ENCODE results near the gene CHTF8. TPM values are rescaled to one million over a fixed set of nuclear protein-coding genes. Genes with fewer than 3 reads are reported as not detected.

CHTF8 gene
- total RNA-seq, 2 donors from 2014 or later: 63.7 to 99.5 TPM

DNA sequence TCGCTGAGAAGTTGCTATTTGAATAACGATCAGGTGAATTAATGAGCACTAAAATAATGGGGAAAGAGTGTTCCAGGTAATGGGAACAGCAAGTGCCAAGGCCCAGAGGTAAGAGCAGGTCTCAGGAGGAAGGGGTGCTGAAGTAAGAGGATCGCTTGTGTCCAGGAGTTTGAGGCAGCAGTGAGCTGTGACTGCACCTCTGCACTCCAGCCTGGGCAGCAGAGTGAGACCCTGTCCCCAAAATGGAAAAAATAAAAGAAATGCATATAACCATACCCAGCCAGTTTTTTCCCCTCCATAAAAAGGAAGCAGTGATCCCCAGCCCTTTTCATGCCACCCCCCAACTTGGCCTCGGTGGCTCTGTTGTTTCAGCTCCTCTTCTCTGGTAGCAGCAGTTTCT is 43.7 kb downstream of the CHTF8 start:
- TF ChIP-seq CTCF (IDR thresholded peaks at IDR 0.05): no peak
- no peak for DNase-seq (ENCODE audit: low spot score)
- Histone ChIP-seq H3K27me3 (replicated peaks; ENCODE audit: insufficient read depth) (no peaks in the 10 kb centered on the region), H3K36me3 (no peaks in the 10 kb centered on the region), H3K4me3 (no peak overlapping the region), H3K9me3 (no peaks in the 10 kb centered on the region), H3K27ac (no peak overlapping the region), H3K4me1 (ENCODE audit: control insufficient read depth in 1 of 2, low read depth in 2 of 2) (no peaks in the 10 kb centered on the region)
- no peak for ATAC-seq (ENCODE audit: insufficient number of reproducible peaks, low FRiP score, low read depth)

DNA sequence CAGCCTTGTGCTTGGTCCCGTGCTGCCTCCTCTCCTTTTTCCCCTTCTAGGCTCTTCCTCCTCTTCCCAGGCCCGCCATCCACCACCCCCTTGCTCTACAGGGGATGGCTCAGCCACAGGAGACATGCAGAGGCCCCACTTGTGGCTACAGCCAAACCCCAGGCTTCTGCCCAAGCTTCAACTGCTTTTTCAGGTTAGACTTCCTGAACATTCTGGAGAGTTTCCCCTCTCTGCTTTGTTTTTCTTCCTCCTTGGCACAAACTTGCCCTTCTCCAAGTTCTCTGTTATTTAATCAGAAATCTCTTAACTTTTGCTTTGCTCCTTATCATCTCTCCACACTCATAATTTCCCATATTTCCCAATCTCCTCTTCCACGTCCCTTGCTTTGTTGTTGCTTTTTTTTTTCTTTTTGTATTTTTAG is 45.2 kb downstream of the CHTF8 start:
- no peaks in the 10 kb centered on the region for H3K36me3 ChIP-seq
- no peak for ATAC-seq (ENCODE audit: insufficient number of reproducible peaks, low FRiP score, low read depth)
- H3K4me1 ChIP-seq (ENCODE audit: control insufficient read depth in 1 of 2, low read depth in 2 of 2): no peaks in the 10 kb centered on the region
- no peak for DNase-seq (ENCODE audit: low spot score)
- no peak overlapping the region for H3K27ac ChIP-seq
- no peak overlapping the region for H3K4me3 ChIP-seq
- no peak for TF ChIP-seq CTCF (IDR thresholded peaks at IDR 0.05)
- no peaks in the 10 kb centered on the region for H3K27me3 ChIP-seq (replicated peaks; ENCODE audit: insufficient read depth)
- H3K9me3 ChIP-seq: no peaks in the 10 kb centered on the region

DNA sequence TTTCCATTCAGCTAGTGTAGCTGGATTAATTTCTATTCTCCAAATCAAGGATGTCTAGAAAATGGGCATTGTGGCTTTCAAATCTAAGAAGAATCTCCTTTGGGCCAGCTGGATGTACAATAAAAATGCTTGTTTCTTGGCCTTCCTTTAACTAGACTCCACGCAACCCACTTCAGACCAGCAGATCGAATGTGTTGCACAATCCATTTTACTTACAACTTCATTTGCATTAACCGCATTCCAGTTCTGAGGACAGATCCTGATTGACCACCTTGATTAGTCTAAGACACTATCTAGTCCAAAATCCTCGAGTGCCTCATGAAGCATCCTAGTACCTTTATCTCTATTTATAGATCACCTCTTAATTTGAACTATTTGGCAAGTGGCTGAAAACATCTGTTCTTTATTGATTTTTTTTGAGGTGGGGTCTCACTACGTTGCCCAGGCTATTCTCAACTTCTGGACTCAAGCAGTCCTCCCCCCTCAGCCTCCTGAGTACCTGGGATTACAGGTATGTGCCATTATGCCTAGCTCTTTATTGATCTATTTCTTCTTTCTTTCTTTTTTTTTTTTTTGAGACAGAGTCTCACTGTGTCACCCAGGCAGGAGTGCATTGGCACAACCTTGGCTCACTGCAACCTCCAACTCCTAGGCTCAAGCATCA is 47.2 kb downstream of the CHTF8 start:
- ATAC-seq (ENCODE audit: insufficient number of reproducible peaks, low FRiP score, low read depth) (no peak), DNase-seq (ENCODE audit: low spot score) (no peak)
- no peak for TF ChIP-seq CTCF (IDR thresholded peaks at IDR 0.05)
- no peaks in the 10 kb centered on the region for H3K36me3 ChIP-seq
- no peak overlapping the region for H3K27ac ChIP-seq
- no peaks in the 10 kb centered on the region for H3K9me3 ChIP-seq
- H3K4me1 ChIP-seq (ENCODE audit: control insufficient read depth in 1 of 2, low read depth in 2 of 2): no peaks in the 10 kb centered on the region
- H3K4me3 ChIP-seq: no peak overlapping the region
- H3K27me3 ChIP-seq (replicated peaks; ENCODE audit: insufficient read depth): no peaks in the 10 kb centered on the region

DNA sequence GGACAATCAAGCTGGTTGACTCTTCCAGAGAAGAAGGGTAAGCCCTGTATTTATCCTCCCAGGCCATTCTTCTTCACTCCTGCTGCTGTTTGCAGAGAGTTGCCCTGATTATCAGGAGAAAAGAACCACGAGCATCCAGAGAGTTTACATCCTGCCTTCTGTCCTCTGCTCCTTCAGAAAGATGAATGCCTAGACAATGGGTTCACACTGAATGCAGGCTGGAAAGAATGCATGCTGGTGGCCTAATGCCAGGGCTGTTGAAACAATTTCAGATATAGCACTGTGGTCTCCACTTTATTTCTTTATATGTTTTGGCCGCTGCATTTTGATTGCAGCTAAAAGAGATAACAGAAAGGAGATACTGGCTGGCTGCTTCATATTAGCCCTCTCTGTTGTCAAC is 48.1 kb downstream of the CHTF8 start:
- no peak for ATAC-seq (ENCODE audit: insufficient number of reproducible peaks, low FRiP score, low read depth)
- Histone ChIP-seq H3K27ac (no peak overlapping the region), H3K4me3 (no peak overlapping the region), H3K9me3 (no peaks in the 10 kb centered on the region), H3K27me3 (replicated peaks; ENCODE audit: insufficient read depth) (no peaks in the 10 kb centered on the region), H3K36me3 (no peaks in the 10 kb centered on the region), H3K4me1 (ENCODE audit: control insufficient read depth in 1 of 2, low read depth in 2 of 2) (no peaks in the 10 kb centered on the region)
- DNase-seq (ENCODE audit: low spot score): no peak
- no peak for TF ChIP-seq CTCF (IDR thresholded peaks at IDR 0.05)

GRCh38 chr16:69083306-69083941 is 49.0 kb downstream of the CHTF8 start:
- no peak overlapping the region for H3K27ac ChIP-seq
- no peak for DNase-seq (ENCODE audit: low spot score)
- H3K27me3 ChIP-seq (replicated peaks; ENCODE audit: insufficient read depth): no peaks in the 10 kb centered on the region
- no peaks in the 10 kb centered on the region for H3K36me3 ChIP-seq
- no peaks in the 10 kb centered on the region for H3K9me3 ChIP-seq
- ATAC-seq (ENCODE audit: insufficient number of reproducible peaks, low FRiP score, low read depth): no peak
- TF ChIP-seq CTCF (IDR thresholded peaks at IDR 0.05): no peak
- H3K4me1 ChIP-seq (ENCODE audit: control insufficient read depth in 1 of 2, low read depth in 2 of 2): no peaks in the 10 kb centered on the region
- H3K4me3 ChIP-seq: no peak overlapping the region
